Testis (tissue), 3 donors: ENCODE results near the gene CRHR2. TPM values are rescaled to one million over a fixed set of nuclear protein-coding genes. Genes with fewer than 3 reads are reported as not detected.

ENCODE experiments used
- DNase-seq: peaks from one replicate; pipeline ENCODE4 v3.0.0-alpha.2; 2019
- H3K27ac ChIP-seq, 2 donors: fragments of 200-600 bp; sonication (generic); one replicate each; pipeline ENCODE4 v1.5.1; 2019
- H3K27me3 ChIP-seq: fragments of 200-600 bp; sonication (generic); one replicate; pipeline ENCODE4 v1.5.1; 2019
- H3K36me3 ChIP-seq: fragments of 200-600 bp; sonication (generic); one replicate; pipeline ENCODE4 v1.5.1; 2017; ENCODE audit warnings: low read depth; ENCODE audit errors: missing control alignments
- H3K4me1 ChIP-seq: fragments of 200-600 bp; sonication (generic); one replicate; pipeline ENCODE4 v1.5.1; 2019
- H3K4me3 ChIP-seq, 2 donors: fragments of 200-600 bp; sonication (generic); one replicate each; pipeline ENCODE4 v1.5.1; 2017 to 2019
- H3K9me3 ChIP-seq: fragments of 200-600 bp; sonication (generic); one replicate; pipeline ENCODE4 v1.5.1; 2017
- POLR2A ChIP-seq: fragments of 450-650 bp; IDR thresholded peaks from one replicate; pipeline ENCODE4 v1.6.1; 2017; ENCODE audit warnings: antibody characterized with exemption, mild to moderate bottlenecking, moderate library complexity
- WGBS, 2 donors: methylation state at CpG; one replicate each; pipeline ENCODE4 v1.1.5; 2018; 5-methylcytosine and 5-hydroxymethylcytosine counted together
- intact Hi-C: fragments of 100-400 bp; cut with DNase I; formaldehyde crosslinking; loops from one replicate; pipeline ENCODE4 v1.15.1; 2023; ENCODE audit warnings: low total_unique reads
- polyA plus RNA-seq: library from polyadenylated mRNA; stranded (reverse); fragments of 350-450 nt; fragmentation: Illumina TruSeq; extraction: RNeasy Lipid Tissue Mini Kit (QIAGEN cat#74804); gene quantifications from one replicate; pipeline ENCODE4 v1.2.3, GENCODE V29; 2014; ENCODE audit warnings: low read depth, low replicate concordance; ENCODE audit not compliant: insufficient read depth
- total RNA-seq, 2 donors: library from RNA; depleted of rRNA; stranded (reverse); fragments of >200 nt; gene quantifications; one replicate each; pipeline ENCODE4 v1.2.3, GENCODE V29; 2016
- TF ChIP-seq, protein P1 (sequence below), 3 experiments: fragments of 450-650 bp in 2 of 3; fragments of 200-600 bp in 1 of 3; sonication (generic) in 1 of 3; IDR thresholded peaks; one replicate each; pipeline ENCODE4 v1.5.1; 2016 to 2019; ENCODE audit warnings: antibody characterized with exemption in 3 of 3, mild to moderate bottlenecking in 2 of 3, moderate library complexity in 1 of 3

CRHR2 gene
- total and polyA plus RNA-seq, 3 donors from 2014 or later = 0.50 to 1.3 (median 1.2) TPM

DNA sequence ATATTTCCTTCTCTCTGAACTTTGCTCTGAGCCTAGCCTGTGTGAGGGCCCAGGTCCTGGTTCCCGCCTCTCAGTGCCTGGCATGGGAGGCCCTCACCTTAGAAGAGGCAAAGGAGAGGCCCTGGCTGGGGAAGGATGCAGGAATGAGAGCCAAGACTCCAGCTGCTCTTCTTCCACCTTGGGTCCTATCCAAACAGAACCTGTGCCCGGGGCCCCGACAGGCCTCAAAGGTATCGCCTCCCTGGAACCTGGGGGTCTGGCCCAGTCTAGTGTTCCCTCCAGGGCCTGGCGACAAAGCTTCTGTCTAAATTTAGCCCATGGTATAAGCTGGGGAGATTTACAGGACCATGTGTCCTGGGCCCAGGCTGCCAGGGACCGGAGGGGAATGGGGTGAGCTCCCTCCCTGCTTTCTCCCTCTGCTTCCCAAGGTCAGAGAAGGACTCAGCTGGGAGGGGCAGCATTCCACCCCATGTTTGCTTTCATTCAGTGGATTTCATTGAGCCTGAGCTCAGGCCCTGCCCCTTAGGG is 12.0 kb upstream of the CRHR2 start:
- Histone ChIP-seq H3K4me1 (peaks cover 6% of the 10 kb centered on the region), H3K36me3 (no peaks in the 10 kb centered on the region), H3K27me3 (no peaks in the 10 kb centered on the region), H3K9me3 (no peaks in the 10 kb centered on the region), H3K27ac (no peak overlapping the region), H3K4me3 (no peak overlapping the region)
- no peak for TF ChIP-seq POLR2A
- TF ChIP-seq, protein P1, sequence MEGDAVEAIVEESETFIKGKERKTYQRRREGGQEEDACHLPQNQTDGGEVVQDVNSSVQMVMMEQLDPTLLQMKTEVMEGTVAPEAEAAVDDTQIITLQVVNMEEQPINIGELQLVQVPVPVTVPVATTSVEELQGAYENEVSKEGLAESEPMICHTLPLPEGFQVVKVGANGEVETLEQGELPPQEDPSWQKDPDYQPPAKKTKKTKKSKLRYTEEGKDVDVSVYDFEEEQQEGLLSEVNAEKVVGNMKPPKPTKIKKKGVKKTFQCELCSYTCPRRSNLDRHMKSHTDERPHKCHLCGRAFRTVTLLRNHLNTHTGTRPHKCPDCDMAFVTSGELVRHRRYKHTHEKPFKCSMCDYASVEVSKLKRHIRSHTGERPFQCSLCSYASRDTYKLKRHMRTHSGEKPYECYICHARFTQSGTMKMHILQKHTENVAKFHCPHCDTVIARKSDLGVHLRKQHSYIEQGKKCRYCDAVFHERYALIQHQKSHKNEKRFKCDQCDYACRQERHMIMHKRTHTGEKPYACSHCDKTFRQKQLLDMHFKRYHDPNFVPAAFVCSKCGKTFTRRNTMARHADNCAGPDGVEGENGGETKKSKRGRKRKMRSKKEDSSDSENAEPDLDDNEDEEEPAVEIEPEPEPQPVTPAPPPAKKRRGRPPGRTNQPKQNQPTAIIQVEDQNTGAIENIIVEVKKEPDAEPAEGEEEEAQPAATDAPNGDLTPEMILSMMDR (IDR thresholded peaks at IDR 0.05) = no peak
- intact Hi-C loops = no loop called here
- DNase-seq = peak; percentile 49
- WGBS, 2 donors = 61 to 66% methylated on average over 3 to 6 of the region's 6 CpGs

DNA sequence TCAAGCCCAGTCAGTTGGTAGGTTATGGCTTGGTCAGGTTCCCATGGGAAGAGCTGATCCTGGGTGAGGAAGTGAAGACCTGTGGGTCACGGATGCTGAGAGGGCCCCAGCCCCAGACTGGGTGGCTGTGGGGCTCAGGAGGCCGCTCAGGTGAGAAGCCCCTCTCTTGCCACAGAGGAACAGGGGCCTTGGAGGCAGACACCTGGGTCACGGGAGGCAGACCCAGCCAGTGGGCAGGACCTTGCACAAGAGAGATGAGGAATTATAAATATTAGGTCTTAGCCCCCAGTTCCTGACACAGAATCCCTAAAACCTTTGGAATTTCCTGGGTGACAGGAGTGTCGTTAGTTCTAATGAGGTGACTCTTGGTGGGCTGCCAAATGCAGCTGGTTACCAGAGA is 10.6 kb upstream of the CRHR2 start:
- no peaks in the 10 kb centered on the region for H3K9me3 ChIP-seq
- H3K36me3 ChIP-seq = no peaks in the 10 kb centered on the region
- no peaks in the 10 kb centered on the region for H3K27me3 ChIP-seq
- no peak overlapping the region for H3K4me3 ChIP-seq
- H3K4me1 ChIP-seq = peaks cover 6% of the 10 kb centered on the region
- TF ChIP-seq POLR2A = no peak
- TF ChIP-seq, protein P1 (IDR thresholded peaks at IDR 0.05) = no peak
- no peak overlapping the region for H3K27ac ChIP-seq
- WGBS, 2 donors = 90 to 93% methylated on average over 4 of the region's 4 CpGs
- DNase-seq = no peak
- intact Hi-C loops = no loop called here

DNA sequence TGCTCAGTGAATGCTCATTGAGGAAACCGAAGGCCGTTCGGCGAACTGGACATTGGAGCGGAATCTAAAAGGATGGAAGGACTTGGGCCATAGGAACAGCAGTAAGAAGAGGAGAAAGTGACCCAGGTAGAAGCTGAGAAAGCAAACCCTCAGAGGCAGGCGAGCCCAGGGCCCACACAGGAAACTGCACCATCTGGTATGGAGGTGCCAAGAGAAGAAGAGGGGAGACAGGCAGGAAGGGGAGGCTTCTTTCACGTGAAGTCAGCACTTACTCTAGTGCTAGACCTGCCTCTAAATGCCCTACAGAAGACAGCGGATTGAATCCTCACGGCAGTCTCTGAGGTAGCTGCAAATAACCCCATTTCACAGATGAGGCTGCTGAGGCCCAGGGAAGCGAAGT is 10.2 kb upstream of the CRHR2 start:
- WGBS, 2 donors = 91 to 93% methylated on average over 10 of the region's 10 CpGs
- Histone ChIP-seq H3K36me3 (no peaks in the 10 kb centered on the region), H3K4me3 (no peak overlapping the region), H3K4me1 (peaks cover 6% of the 10 kb centered on the region), H3K27me3 (no peaks in the 10 kb centered on the region), H3K27ac (no peak overlapping the region), H3K9me3 (no peaks in the 10 kb centered on the region)
- TF ChIP-seq, protein P1 (IDR thresholded peaks at IDR 0.05) = no peak
- no peak for TF ChIP-seq POLR2A
- intact Hi-C loops = no loop called here
- DNase-seq = no peak

DNA sequence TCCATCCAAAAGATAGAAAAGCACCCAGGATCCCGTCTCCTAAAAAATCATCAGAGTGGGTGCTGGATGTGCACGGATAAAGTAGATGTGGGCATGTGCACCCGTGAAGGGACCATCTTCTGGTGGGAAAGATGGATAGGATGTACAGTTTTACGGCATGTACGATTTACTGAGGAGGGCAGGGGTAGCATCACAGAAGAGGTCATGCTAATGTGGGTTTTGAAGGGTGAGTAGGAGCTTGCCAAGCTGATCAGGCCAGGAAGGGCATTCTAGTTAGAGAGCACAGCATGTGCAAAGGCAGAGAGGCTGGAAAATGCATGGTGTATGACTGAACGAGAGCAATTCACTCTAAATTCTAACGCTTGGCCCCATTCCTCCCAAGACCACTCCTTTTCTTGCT is 7.8 kb upstream of the CRHR2 start:
- TF ChIP-seq POLR2A = no peak
- TF ChIP-seq, protein P1 (IDR thresholded peaks at IDR 0.05) = no peak
- no peak for DNase-seq
- no peak overlapping the region for H3K27ac ChIP-seq
- no peaks in the 10 kb centered on the region for H3K9me3 ChIP-seq
- 93 to 94% methylated on average over 7 of the region's 7 CpGs for WGBS, 2 donors
- peaks cover 6% of the 10 kb centered on the region for H3K4me1 ChIP-seq
- no peaks in the 10 kb centered on the region for H3K27me3 ChIP-seq
- H3K36me3 ChIP-seq = no peaks in the 10 kb centered on the region
- intact Hi-C loops = no loop called here
- no peak overlapping the region for H3K4me3 ChIP-seq

- TF ChIP-seq POLR2A = no peak
- TF ChIP-seq, protein P1 (IDR thresholded peaks at IDR 0.05) = no peak
- intact Hi-C loops = loop anchor here (10.0 kb wide), 1 partner anchor 56 kb away; no protein-coding TSS in a partner anchor
- H3K36me3 ChIP-seq = no peaks in the 10 kb centered on the region
- no peak for DNase-seq
- no peak overlapping the region for H3K27ac ChIP-seq
- H3K4me3 ChIP-seq = no peak overlapping the region
- WGBS, 2 donors = 60 to 75% methylated on average over 1 to 5 of the region's 5 CpGs
- H3K4me1 ChIP-seq = no peaks in the 10 kb centered on the region
- no peaks in the 10 kb centered on the region for H3K9me3 ChIP-seq
- no peaks in the 10 kb centered on the region for H3K27me3 ChIP-seq
Observed at GRCh38 chr7:30688718-30689221, 6.5 kb upstream of the CRHR2 start.
